Glomerular visceral epithelial cell (primary cell): ENCODE measurements around the gene HMX2.

ENCODE experiments used
- DNase-seq: peaks from one replicate; pipeline ENCODE4 v3.0.0-alpha.2; 2016; ENCODE audit errors: extremely low spot score

Gene HMX2

DNA sequence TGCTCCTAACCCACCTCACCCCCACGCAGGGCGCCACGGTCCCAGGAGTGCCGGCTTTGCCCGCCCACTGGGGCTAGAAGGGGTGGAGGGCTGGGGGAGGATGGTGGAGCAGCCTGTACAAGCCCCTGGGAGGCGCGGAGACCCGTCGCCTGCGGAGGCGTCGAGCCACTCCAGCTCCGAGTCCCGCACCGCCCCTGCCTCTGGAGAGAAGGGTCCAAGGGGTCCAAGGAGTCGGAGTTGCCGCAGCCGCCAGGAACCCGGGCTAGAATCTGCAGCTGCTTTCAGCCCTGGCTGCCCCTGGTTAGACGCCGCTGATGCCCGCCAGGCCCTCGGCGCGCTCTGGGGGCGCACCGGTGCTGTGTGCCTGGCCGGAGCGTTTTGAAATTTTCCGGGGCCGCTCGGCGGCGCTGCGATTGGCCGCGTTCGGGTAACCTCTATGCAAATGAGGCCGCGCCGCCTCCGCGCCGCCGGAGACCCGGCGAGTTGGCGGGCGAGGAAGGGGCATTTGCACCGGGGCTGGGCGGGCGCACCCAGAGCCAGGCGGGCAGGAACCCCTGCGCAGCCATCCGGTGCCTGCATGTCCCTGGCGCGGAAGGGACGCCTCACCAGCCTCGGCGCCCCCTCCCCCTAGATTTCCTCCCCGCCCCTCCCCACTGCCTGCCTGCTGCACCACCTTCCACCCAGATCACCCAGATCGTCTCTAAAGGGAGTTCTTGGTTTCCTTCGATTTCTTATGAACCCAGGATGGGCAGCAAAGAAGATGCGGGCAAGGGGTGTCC lies at the start of gene HMX2:
HMX2 (plus strand) TSS at position 502 of the 779 bp plus-strand sequence; CDS start at position 745, 243 bp downstream.
- no peak for DNase-seq

DNA sequence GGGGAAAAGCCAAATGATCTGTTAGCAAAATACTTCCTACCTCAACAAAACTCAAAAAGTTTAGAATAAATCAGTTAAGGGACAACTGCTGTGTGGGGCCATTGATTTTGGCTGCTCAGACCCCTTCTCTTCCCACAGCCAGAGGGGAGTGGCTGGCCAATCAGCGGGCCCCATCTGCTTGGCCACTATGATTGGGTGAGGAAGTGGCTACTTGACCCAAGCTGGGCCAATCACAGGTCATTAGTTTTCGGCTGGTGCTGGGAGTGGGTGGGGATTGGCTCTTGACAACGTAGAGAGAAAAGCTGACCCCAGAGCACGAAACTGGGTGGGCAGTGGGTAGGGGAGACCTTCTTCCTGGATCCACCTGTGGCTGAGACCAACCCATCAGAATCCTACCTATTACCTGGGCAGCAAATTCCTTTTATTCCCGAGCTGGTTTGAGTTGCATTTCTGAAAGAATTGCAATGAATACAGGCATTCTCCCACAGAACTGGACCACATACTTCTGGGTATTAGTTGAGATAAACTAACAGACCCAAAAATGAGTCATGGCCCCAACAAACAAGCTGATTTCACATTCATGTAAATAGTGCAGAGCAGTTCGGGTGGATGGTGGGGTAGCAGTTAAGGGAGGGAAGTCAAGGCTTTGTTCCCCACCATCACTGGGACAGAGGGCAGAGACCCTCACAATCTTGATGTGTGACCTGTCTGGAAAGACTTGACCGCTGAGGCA lies 47.7 kb upstream of the HMX2 start:
- no peak for DNase-seq

DNA sequence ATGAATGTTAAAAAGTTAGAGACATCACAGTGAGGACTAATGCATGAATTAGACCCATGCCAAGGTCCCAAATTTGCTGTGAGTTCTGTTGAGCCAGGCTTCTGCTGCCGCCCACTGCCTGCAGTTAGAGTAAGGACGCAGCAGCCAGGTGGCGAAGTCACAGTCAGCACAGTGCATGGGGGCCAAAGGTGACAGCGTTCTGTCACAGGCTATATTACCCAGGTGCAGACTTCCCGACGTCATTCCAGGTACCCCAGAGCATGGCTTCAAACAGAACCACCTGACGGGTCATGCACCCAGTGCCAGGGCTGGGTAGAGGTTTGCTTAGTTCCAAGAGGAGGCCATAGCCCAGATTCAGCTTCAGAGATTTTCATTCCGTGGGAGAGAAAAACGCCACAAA lies 46.1 kb upstream of the HMX2 start:
- DNase-seq, result no peak

- no peak for DNase-seq
These were observed 45.3 kb upstream of the HMX2 start for GRCh38 chr10:123102673-123103072.

DNA sequence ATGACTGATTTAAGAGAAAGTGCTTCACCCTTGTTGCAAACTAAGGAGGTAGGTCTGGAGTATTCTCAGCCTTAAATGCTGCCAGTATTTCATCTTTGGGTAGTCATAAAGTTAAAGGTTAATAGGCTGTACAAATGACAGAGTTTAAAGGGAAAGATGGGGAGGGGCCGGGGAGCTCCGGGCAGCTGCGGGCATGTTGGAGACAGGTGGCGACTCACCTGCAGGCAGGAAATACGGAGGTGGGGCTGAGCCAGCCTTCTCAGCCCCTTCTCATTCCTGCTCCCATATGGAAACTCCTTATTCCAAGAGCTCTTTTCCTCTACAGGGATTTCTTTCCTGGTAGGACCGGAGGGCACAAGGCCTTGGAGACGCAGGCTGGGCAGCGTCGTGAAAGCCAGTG lies 44.0 kb upstream of the HMX2 start:
- no peak for DNase-seq

- no peak for DNase-seq
These were observed 38.5 kb upstream of the HMX2 start for GRCh38 chr10:123109466-123109865.

- no peak for DNase-seq
These were observed 30.1 kb upstream of the HMX2 start for GRCh38 chr10:123117644-123118417.

DNA sequence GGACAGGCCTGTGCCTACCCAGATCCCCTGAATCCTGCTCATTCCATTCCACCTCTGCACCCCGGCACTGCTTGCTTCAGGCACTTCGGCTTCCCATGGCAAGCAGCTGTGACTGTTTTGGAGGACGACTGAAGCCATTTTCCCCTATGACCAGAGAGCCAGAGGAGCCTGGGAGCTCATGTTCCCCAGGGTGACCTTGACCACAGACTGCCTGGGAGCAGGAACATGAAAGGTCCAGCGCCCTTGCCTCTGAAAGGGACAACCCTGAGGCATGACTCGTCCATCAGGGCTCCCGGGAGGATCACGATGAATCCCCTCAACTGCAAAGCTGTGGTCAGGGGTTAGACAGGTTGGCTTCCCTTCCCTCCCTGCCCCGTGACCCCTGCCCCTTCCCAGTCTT lies 28.9 kb upstream of the HMX2 start:
- no peak for DNase-seq

DNA sequence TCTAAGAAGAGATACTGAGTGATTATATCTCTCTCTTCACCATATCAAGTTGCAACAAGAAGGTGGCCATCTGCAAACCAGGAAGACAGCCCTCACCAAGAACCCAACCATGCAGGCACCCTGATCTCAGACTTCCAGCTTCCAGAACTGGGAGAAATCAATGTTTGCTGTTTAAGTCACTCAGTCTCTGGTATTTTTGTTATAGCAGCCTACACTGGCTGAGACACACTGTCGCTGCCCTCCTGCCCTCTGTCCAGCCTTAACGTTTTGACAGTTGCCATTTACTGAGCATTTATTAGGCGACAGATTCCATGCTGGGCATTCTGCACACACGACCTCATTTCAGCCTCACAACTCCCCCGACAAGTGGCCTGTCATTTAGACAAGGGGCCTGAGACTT lies 21.7 kb upstream of the HMX2 start:
- DNase-seq, result no peak

DNA sequence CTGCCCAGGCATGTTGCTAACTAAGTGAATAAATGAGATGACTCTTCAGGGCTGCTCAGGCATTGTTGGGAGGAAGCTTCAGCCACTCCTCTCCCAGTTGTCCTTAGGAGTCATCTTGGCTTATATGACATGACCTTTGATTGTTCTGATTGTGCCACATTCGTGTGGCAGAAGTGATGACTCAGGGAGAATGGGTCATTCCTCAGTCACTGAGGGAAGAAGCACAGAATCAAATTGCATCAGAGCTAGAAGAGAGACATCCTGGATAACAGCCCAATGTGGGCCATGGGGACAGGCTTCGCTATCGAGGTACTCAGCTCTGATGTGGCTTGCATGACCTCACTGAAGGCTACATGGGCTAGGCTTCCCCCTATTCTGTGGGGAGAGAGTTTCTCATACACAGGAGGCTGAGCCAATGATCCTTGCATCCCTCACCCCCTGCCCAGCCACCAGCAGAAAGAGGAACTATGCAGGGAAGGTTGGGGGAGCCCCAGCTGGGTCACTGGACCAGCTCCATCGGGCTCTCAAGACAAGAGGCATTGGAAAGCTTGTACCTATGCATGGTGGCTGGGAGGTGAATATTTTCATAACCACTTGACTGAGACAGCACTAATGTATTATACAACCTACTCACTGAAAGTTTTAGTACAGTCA lies 18.2 kb upstream of the HMX2 start:
- DNase-seq, result no peak

- peak; percentile 73 for DNase-seq
These were observed 15.1 kb upstream of the HMX2 start for GRCh38 chr10:123132576-123133477.

DNA sequence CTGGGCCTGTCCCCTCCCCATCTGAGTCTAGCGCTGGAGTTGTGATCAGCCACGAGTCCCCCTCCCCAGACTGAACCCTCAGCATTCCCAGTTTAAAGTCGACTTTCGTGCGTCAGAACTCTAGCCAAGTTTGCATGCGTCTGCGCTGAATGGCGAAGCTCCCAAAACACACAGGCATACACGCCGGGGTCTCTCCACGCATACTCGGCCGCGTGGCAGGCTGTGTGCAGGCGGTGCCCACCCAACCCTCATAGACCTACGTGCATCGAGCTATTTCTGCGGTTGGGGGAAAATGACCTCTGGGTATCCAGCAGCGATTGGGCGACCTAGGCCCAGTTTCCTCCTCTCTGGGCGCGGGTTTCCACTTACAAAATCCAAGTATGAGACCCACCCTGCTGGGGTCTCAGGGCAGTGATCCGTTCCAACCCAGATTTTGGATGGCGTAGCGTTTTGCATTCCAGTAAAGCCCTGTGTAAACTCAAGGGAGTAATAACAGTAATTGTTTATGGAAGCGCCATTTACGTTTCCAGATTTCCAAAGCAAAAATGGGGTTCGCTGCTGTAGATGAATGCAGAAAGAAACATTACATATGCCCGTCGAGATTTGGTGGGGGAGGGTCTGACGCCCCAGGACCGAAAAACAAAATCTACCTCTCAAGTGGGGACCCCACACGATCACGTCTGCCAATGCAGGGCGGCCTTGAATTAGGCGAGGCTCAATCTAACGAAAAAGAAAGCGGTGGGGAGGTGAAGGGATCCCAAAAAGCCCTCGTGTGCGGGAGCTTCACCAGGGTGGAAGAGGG lies 14.2 kb upstream of the HMX2 start:
- DNase-seq, result no peak

- DNase-seq, result no peak
These were observed 13.5 kb upstream of the HMX2 start for GRCh38 chr10:123134343-123134914.

DNA sequence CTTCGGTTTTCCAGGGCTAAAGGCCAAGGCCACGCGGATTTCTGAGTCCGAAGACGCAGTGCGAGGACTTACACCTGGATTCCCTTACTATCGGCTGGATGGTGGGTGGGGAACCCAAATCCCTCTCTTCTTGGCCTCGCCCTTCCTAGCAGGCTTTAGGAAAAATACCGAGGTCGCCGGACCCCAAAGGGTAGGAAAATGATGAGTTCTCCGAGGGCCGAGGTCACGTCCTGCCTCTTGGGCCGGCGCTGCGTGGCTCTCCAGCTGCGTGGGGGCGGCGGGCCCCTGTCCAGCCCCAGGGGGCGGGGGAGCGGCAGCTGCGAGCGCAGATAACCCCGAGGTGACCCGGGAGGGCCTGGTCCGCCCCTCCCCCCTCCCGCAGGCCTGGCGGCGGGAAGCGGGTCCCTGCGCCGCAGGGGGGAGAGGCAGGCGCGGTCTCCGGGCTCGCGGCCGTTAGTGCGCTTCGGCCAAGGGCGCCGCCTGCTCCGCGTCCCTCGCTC lies 13.0 kb upstream of the HMX2 start:
- DNase-seq, result no peak

GRCh38 chr10:123135415-123136141 lies 12.4 kb upstream of the HMX2 start, which contains the start of gene HMX3:
Gene HMX3 (plus strand): TSS chr10:123135970. CDS start chr10:123136051, 81 bp downstream.
- no peak for DNase-seq

- no peak for DNase-seq
These were observed 11.6 kb upstream of the HMX2 start for GRCh38 chr10:123136221-123136805.

- DNase-seq, result no peak
These were observed 10.9 kb upstream of the HMX2 start for GRCh38 chr10:123136806-123137642.

GRCh38 chr10:123139165-123139520 lies 8.8 kb upstream of the HMX2 start:
- no peak for DNase-seq
